GM23248 (cell line): ENCODE results near the gene SCFD1.
"Not testable (repeated sequence)": the region's sequence is repeated elsewhere in the genome, so short reads cannot be mapped to it uniquely, and the experiment has no call there.

ENCODE experiments used
- EZH2 ChIP-seq: fragments of 200-600 bp; sonication (generic); IDR thresholded peaks from 2 replicates; pipeline ENCODE4 v1.6.1; 2018; ENCODE audit warnings: antibody characterized with exemption, mild to moderate bottlenecking; ENCODE audit not compliant: insufficient read depth, poor library complexity, severe bottlenecking
- EZH2phosphoT487 ChIP-seq: fragments of 200-600 bp; sonication (generic); IDR thresholded peaks from 2 replicates; pipeline ENCODE4 v1.6.1; 2018; ENCODE audit warnings: antibody characterized with exemption, moderate library complexity, mild to moderate bottlenecking, low read depth; ENCODE audit not compliant: insufficient read depth

GRCh38 chr14:30644462-30644861 is 22.3 kb downstream of the SCFD1 start:
- not testable (repeated sequence) for TF ChIP-seq EZH2, EZH2phosphoT487
